Mononuclear cell (primary cell): ENCODE measurements around the gene DNAH5. TPM values are rescaled to one million over a fixed set of nuclear protein-coding genes. Genes with fewer than 3 reads are reported as not detected.

Experiments
- H3K27me3 ChIP-seq: 2 replicates; pipeline ENCODE4 v1.6.0; 2011; ENCODE audit warnings: low read length, control low read depth; ENCODE audit not compliant: insufficient read depth
- H3K4me1 ChIP-seq: 2 replicates; pipeline ENCODE4 v1.5.1; 2011; ENCODE audit warnings: mild to moderate bottlenecking, low read length, control low read depth; ENCODE audit not compliant: insufficient read depth
- H3K4me3 ChIP-seq: 2 replicates; pipeline ENCODE4 v1.5.1; 2011; ENCODE audit warnings: mild to moderate bottlenecking, low read length, moderate library complexity
- H3K9me3 ChIP-seq: 2 replicates; pipeline ENCODE4 v1.5.1; 2011; ENCODE audit warnings: low read depth, mild to moderate bottlenecking, control low read depth, low read length
- total RNA-seq: library from RNA; depleted of rRNA; stranded (reverse); fragments of >200 nt; gene quantifications from one replicate; pipeline ENCODE4 v1.2.3, GENCODE V29; 2012

Gene DNAH5
- total RNA-seq, 1 donor = not detected

- Histone ChIP-seq H3K4me3 (no peak overlapping the region), H3K27me3 (no peaks in the 10 kb centered on the region), H3K4me1 (no peaks in the 10 kb centered on the region), H3K9me3 (no peaks in the 10 kb centered on the region)
Observed at GRCh38 chr5:13919786-13920185, 24.7 kb downstream of the DNAH5 start.

- no peaks in the 10 kb centered on the region for H3K9me3 ChIP-seq
- H3K4me1 ChIP-seq = no peaks in the 10 kb centered on the region
- no peak overlapping the region for H3K4me3 ChIP-seq
- no peaks in the 10 kb centered on the region for H3K27me3 ChIP-seq
Observed at GRCh38 chr5:13919087-13919486, 25.4 kb downstream of the DNAH5 start.

- H3K9me3 ChIP-seq = no peaks in the 10 kb centered on the region
- no peak overlapping the region for H3K4me3 ChIP-seq
- H3K27me3 ChIP-seq = no peaks in the 10 kb centered on the region
- no peaks in the 10 kb centered on the region for H3K4me1 ChIP-seq
Observed at GRCh38 chr5:13917061-13917460, 27.4 kb downstream of the DNAH5 start.

DNA sequence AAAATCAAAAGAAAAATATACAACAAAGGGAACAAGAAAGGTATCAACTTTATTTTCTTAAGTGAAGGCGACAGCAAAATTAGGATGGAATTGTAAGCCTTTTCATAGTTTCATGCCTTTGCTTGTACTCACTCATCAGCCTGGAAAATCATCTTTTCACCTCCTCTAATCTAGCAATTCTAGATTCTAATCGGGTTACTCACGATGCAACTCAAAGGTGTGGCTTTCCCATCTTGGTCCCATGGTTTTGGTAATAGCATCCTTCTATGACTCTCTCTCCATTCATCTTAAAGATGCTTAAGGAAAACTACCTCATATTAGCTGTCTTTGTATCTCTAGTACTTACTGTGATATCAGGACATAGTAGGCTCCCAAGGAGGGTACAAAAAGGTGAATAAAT, 30.5 kb downstream of the DNAH5 start:
- Histone ChIP-seq H3K4me1 (no peaks in the 10 kb centered on the region), H3K9me3 (no peaks in the 10 kb centered on the region), H3K27me3 (no peaks in the 10 kb centered on the region), H3K4me3 (no peak overlapping the region)

DNA sequence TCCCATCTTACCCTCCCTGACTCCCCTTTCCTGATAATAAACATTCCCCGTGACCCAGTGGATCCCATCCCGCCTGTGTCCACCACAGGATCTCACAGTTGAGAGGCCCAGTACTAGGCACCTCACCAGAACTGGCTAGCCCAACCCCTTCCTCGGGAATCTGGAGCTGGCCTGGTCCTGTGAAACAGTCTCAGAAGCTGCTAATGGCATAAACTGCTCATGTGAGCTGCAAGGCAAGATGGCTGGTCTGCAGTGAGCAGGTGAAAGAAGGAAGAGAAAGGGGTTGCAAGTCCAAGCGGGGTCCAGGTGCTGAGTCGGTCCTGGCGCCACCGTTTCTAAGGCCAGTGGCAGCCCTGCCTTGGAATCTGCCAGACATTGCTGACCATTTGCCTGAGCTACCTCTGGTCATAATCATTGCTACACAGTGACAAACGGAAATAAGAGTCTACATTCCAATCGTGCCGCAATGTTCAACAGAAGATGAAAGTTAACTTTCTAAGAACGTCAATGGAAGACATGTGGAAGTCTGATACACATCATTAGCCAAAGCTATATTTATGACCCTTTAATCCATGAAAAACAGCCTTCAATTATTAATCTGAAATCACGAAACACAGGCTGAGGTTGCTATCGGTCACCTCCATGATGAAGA, 33.7 kb downstream of the DNAH5 start:
- H3K4me1 ChIP-seq = no peaks in the 10 kb centered on the region
- no peaks in the 10 kb centered on the region for H3K9me3 ChIP-seq
- no peak overlapping the region for H3K4me3 ChIP-seq
- H3K27me3 ChIP-seq = no peaks in the 10 kb centered on the region

DNA sequence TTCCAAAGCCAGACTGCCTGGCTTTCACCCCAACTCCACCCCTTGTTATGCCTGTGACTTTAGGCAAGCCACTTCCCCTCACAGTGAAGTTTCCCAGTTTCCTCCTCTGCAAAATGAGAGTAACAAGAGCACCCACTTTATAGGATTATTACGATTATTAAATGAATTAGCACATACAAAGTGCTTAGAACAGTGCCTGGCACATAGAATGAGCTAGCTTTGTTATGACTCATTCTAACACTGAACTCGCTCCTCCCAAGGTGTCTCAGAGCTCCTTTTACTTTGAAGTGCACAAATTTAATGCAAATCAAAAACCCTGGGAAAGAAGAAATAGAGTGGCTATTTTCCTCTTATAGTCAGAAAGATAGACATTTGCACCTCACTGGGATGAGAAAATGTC, 34.3 kb downstream of the DNAH5 start:
- no peaks in the 10 kb centered on the region for H3K27me3 ChIP-seq
- no peaks in the 10 kb centered on the region for H3K4me1 ChIP-seq
- H3K9me3 ChIP-seq = no peaks in the 10 kb centered on the region
- no peak overlapping the region for H3K4me3 ChIP-seq

DNA sequence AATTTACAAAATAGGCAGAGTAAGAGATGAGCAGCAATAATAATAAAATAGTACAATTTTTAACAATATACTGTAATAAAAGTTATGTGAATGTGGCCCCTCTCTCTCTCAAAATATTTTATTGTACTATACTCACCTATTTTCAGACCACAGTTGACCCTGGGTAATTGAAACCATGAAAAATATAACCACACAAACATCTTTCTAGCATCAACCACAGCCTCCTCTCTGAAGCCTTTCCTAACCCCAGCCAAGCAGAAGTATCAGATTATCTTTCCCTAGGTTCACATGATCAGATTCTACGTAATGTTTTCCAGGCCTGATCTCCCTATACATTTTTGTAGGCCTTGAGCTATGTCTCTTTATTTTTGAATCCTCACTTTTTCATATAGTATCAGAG, 35.2 kb downstream of the DNAH5 start:
- Histone ChIP-seq H3K9me3 (no peaks in the 10 kb centered on the region), H3K4me1 (no peaks in the 10 kb centered on the region), H3K27me3 (no peaks in the 10 kb centered on the region), H3K4me3 (no peak overlapping the region)

DNA sequence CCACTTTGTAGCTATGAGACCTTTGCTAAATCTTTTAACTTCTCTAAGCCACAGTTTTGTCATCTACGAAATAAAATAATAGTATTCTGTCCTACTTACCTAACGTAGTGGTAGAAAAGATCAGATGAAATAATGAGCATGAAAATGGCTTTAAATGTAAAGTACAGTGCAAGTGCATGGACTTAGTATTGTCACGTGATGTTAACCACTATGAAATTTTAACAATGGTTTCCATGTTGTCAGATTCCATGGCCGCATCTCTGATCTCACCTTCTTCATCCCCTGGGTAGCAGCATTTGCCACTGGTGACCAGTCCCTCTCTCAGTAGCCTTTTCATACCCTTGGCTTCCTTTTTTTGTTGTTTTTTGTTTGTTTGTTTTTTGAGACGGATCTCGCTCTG, 45.9 kb downstream of the DNAH5 start:
- no peaks in the 10 kb centered on the region for H3K9me3 ChIP-seq
- no peaks in the 10 kb centered on the region for H3K4me1 ChIP-seq
- H3K4me3 ChIP-seq = no peak overlapping the region
- H3K27me3 ChIP-seq = no peaks in the 10 kb centered on the region

- H3K9me3 ChIP-seq = peaks cover 28% of the 10 kb centered on the region
- no peaks in the 10 kb centered on the region for H3K27me3 ChIP-seq
- no peak overlapping the region for H3K4me3 ChIP-seq
- no peaks in the 10 kb centered on the region for H3K4me1 ChIP-seq
Observed at GRCh38 chr5:13878357-13878756, 66.1 kb downstream of the DNAH5 start.

- Histone ChIP-seq H3K27me3 (no peaks in the 10 kb centered on the region), H3K4me3 (no peak overlapping the region), H3K9me3 (no peaks in the 10 kb centered on the region), H3K4me1 (no peaks in the 10 kb centered on the region)
Observed at GRCh38 chr5:13866792-13867191, 77.7 kb downstream of the DNAH5 start.

- H3K4me1 ChIP-seq = no peaks in the 10 kb centered on the region
- no peaks in the 10 kb centered on the region for H3K9me3 ChIP-seq
- no peaks in the 10 kb centered on the region for H3K27me3 ChIP-seq
- H3K4me3 ChIP-seq = no peak overlapping the region
Observed at GRCh38 chr5:13865312-13865711, 79.2 kb downstream of the DNAH5 start.

DNA sequence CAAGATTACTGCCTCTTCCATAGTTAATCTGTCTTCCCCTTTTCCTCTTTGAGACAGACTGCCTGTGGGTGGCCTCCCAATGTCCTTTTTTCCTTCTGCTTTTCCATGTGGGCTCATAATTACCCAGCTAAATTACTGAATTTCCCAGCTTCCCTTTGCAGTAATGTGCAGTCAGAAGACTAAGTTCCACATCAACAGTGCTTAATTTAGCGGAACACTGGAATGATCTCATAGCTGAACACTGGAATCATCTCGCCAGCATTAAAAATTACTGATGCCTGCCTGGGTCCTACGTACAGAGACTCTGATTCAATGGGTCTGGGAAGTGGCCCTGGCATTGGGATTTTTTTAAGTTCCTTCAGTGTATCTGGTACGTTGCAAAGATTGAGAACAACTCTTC, 84.3 kb downstream of the DNAH5 start:
- Histone ChIP-seq H3K4me1 (no peaks in the 10 kb centered on the region), H3K9me3 (no peaks in the 10 kb centered on the region), H3K27me3 (no peaks in the 10 kb centered on the region), H3K4me3 (no peak overlapping the region)

- Histone ChIP-seq H3K4me3 (no peak overlapping the region), H3K9me3 (no peaks in the 10 kb centered on the region), H3K27me3 (no peaks in the 10 kb centered on the region), H3K4me1 (no peaks in the 10 kb centered on the region)
Observed at GRCh38 chr5:13859270-13860065, 85.0 kb downstream of the DNAH5 start.

GRCh38 chr5:13843175-13843846, 101.2 kb downstream of the DNAH5 start:
- no peaks in the 10 kb centered on the region for H3K9me3 ChIP-seq
- H3K27me3 ChIP-seq = no peaks in the 10 kb centered on the region
- no peaks in the 10 kb centered on the region for H3K4me1 ChIP-seq
- no peak overlapping the region for H3K4me3 ChIP-seq

- H3K9me3 ChIP-seq = no peaks in the 10 kb centered on the region
- H3K27me3 ChIP-seq = no peaks in the 10 kb centered on the region
- no peak overlapping the region for H3K4me3 ChIP-seq
- no peaks in the 10 kb centered on the region for H3K4me1 ChIP-seq
Observed at GRCh38 chr5:13833440-13833839, 111.0 kb downstream of the DNAH5 start.
